Measurements from ENCODE around the gene PCDHGA6.

PCDHGA6 gene

GRCh38 chr5:141419074-141419880 is 45.6 kb downstream of the PCDHGA6 start:
- Mint-ChIP-seq H3K27me3 (peaks cover 50% of the 10 kb centered on the region), H3K9me3 (ENCODE audit: low read depth) (peaks cover 23% of the 10 kb centered on the region), H3K27ac (no peak overlapping the region), H3K4me1 (ENCODE audit: low read depth) (peaks cover 16% of the 10 kb centered on the region), H3K36me3 (peaks cover 35% of the 10 kb centered on the region), H3K4me3 (peak overlapping the region; percentile 25)

GRCh38 chr5:141420855-141421488 is 47.3 kb downstream of the PCDHGA6 start, which contains the start of gene PCDHGA11:
TSS of gene PCDHGA11 (plus strand) at chr5:141421051. CDS start at chr5:141421228, 177 bp downstream.
- Mint-ChIP-seq H3K9me3 (ENCODE audit: low read depth) (peaks cover 20% of the 10 kb centered on the region), H3K27ac (peak within 1 kb of the TSS; percentile 70), H3K4me3 (peak within 1 kb of the TSS; percentile 87), H3K4me1 (ENCODE audit: low read depth) (peaks cover 10% of the 10 kb centered on the region), H3K27me3 (peaks cover 53% of the 10 kb centered on the region), H3K36me3 (peaks cover 31% of the 10 kb centered on the region)

- Mint-ChIP-seq H3K27me3 (peaks cover 53% of the 10 kb centered on the region), H3K4me1 (ENCODE audit: low read depth) (peaks cover 10% of the 10 kb centered on the region), H3K4me3 (peak overlapping the region; percentile 87), H3K27ac (peak overlapping the region; percentile 11), H3K9me3 (ENCODE audit: low read depth) (peaks cover 20% of the 10 kb centered on the region), H3K36me3 (peaks cover 29% of the 10 kb centered on the region)
These were observed 47.8 kb downstream of the PCDHGA6 start for GRCh38 chr5:141421489-141421855.

- peaks cover 53% of the 10 kb centered on the region for H3K27me3 Mint-ChIP-seq
- H3K9me3 Mint-ChIP-seq (ENCODE audit: low read depth), result peaks cover 20% of the 10 kb centered on the region
- no peak overlapping the region for H3K27ac Mint-ChIP-seq
- peak overlapping the region; percentile 23 for H3K4me3 Mint-ChIP-seq
- peaks cover 28% of the 10 kb centered on the region for H3K36me3 Mint-ChIP-seq
- H3K4me1 Mint-ChIP-seq (ENCODE audit: low read depth), result peaks cover 9% of the 10 kb centered on the region
These were observed 49.1 kb downstream of the PCDHGA6 start for GRCh38 chr5:141422742-141423291.

- Mint-ChIP-seq H3K27ac (no peak overlapping the region), H3K9me3 (ENCODE audit: low read depth) (peaks cover 8% of the 10 kb centered on the region), H3K27me3 (peaks cover 50% of the 10 kb centered on the region), H3K4me1 (ENCODE audit: low read depth) (peaks cover 10% of the 10 kb centered on the region), H3K4me3 (no peak overlapping the region), H3K36me3 (peaks cover 17% of the 10 kb centered on the region)
These were observed 54.2 kb downstream of the PCDHGA6 start for GRCh38 chr5:141427783-141428426.
